HG02840 (cell line): Measurements from ENCODE around the gene TMEM26.
A peak's percentile ranks its signal among the peaks of the same experiment; 100 is the strongest.
"Not testable (repeated sequence)": the region's sequence is repeated elsewhere in the genome, so short reads cannot be mapped to it uniquely, and the experiment has no call there.

Experiments used
- ATAC-seq: cut with Tn5 transposase; IDR thresholded peaks from one replicate; pipeline ENCODE4 v1.9.1; 2021; ENCODE audit warnings: mild to moderate bottlenecking, moderate library complexity, moderate number of reproducible peaks; ENCODE audit not compliant: unreplicated experiment, low FRiP score

Gene TMEM26

DNA sequence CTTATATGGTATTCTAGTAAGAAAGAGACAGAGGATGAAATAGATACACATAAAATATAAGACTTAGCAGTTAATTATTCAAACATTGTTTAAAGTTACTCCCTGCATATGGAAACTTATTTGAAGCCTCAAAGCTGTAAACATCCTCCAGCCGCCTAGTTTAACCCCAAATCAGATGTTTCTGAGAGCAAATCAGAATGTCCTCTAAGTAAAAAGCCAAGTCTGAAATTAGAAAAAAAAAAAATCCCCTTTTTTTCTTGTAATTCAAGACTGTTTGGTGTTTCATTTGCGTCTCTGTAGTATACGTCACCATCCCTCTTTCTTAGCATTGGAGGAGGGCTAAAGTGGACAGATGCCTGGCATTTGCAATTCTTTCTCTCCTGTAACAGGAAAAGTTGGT lies 46.4 kb downstream of the TMEM26 start:
- no peak for ATAC-seq

DNA sequence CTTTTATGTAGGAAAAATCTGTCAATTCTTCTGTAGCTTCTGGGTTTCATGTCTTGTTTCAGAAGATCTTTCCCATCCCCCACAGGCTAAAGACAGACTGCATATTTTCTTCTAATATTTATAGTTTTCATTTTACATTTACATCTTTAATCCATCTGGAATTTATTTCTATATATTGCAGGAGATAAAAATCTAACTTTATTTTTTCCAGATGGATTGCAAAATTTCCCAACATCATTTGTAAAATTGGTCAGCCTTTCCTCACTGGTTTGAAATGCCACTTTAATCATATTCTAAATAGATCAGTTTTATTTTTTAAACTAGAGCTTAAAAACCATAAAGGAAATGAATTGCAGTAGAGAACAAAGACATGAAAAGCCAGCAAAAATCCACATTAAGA lies 46.9 kb downstream of the TMEM26 start:
- no peak for ATAC-seq

DNA sequence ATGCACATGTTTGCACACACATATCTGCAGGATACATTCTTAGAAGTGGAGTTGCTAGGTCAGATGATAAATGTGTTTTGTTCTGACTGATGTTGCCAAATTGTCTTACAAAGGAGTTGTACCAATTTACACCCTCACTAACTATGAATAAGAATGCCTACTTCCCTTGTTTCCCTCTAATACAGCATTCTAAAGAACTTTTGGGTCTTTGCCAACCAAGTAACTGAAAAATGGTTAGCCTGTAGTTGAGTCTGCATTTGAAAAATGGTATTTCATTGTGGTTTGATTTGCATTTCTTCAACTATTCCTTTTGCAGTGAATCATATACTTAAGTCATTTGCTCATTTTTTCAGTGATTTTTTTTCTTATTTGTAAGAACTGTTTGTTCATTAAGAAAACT lies 48.4 kb downstream of the TMEM26 start:
- no peak for ATAC-seq

DNA sequence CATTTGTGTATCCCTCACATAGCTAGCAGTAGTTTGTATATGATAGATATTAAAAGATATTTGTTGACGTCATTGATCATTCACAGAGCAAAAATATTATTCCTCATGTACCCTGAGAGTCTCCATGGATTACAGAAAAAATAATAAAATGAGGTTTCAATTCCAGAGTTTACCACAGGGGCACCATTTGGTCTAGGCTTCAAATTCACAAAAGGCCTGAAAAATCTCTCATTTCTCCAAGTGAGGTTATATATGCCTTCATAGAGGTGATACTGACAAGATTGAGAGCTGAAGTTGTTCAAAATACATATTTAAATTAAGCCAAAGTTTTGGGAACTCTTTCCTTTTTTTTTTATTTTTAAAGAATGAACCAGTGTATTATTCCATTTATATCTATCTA lies 52.7 kb downstream of the TMEM26 start:
- ATAC-seq, result no peak

DNA sequence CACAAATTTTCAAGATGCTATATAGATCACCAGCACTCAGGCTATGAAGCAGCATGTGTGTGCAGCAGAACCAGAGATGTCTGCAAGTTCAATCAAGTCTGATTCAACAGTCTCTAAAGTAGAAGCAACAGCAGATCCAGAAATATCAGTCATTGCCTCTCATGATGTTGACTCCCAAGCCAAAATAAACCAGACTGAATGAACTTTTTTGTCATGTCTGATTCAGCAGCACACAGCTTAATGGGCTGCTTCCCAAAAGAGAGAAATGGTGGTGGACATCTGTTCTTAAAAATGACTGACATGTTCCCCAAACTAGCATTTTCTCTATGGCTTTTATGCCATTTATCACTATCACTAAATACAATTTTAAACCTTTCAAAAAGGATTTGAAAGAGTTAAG lies 53.8 kb downstream of the TMEM26 start:
- ATAC-seq, result no peak

DNA sequence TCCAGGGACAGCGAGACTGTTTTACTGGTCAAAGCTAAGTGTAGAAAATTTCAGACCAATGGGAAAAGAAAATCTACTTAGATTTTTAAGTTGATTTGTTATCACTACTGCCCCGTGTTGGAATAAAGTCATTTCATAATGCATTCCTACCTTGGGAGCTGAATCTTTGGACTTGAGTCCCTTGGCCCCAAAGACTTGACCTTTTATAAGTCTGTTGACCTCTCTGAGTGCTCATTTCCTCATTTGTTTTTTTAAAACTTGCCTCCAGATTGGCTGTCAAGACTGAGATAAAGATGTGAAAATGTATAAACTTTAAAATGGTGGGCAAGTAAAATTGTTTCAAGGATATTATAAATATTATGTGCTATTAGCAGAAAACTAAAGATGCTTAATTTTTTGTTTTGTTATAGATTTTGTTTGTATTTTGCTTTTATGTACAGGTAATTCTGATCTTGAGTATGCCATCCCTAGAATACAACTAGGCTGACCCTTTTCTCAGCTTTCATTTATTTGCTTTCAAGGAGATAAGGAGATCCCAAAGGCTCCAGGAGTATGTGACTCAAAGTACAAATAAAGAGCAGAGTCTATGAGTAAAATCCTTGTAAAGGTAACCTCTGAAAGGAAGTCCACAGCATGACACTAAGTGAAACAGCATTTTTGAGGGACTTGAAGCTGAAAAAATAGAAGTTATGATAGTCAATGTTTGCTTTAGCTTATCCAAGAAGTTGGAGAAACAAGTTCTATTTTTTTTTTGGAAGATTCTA lies 54.6 kb downstream of the TMEM26 start:
- no peak for ATAC-seq

DNA sequence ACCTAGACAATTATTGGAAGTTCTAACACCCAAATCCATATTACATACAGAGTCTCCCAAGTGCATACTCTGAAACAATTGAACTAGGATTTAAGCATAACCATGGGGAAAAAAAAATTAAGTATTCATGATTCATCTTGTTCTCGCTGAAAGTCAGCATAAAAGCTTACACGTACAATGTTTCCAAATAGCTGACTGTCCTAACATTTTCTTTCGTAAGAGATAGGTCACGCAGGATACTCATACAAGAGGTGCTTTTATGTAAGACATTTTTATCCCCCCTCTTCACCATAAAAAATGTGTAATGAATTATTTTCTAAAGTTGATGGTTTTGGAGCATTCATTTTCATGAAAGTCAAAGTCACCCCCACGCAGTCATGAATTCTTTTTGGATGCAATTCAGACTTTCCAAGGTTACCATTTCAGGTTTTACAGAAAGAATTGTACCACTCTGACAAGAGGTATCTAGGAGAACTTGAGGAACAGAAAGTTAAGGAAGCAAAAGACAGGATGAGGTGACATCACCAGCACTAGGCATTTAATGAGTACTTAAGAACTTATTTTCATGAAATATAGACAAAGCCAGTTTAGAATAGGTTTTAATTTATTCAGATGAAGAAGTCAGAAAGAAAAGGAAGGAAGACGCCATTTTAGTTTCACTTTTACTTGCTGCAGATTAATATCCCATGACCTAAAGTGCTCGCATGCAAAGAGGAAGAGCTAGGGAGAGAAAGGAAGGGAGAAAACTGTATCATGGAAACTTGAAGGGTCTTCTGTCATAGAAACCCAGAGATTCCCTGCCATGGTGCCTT lies 55.8 kb downstream of the TMEM26 start:
- peak; percentile 59 for ATAC-seq

DNA sequence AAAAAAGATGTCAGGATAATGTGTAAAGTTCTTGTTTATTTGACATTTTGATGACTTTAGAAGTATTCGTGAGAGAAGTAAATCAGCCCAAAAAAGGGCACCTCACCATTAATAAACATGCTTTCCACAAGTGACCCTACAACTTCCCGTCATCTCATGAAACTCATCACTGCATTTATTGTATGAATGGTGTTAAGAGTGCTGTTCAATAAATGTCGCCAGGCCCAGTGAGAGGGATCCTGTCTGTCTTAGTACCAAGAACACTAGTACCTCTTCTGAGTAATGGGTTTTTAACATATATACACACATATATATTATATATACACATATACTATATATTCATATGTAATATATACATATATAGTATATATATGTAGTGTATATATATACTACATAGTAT lies 61.9 kb downstream of the TMEM26 start:
- peak; percentile 46 for ATAC-seq

DNA sequence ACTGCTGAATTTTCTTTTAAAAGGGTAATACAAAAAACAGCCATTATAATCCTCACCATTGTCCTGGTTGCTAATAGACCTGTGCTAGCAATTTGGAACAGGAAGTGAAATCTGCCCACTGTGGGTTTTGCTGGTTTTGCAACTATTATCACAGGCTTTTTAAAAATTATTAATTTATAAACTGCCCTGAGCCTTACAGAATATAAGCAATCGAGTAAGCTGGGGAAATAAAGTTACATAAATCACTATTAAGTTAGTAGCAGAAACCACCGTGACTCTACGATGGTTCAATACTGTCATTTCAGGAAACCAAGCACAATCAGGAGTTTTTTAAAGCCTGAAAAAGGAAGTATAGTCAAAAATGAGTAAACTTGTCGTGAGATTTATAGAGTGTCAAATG lies 62.3 kb downstream of the TMEM26 start:
- ATAC-seq, result peak; percentile 73

DNA sequence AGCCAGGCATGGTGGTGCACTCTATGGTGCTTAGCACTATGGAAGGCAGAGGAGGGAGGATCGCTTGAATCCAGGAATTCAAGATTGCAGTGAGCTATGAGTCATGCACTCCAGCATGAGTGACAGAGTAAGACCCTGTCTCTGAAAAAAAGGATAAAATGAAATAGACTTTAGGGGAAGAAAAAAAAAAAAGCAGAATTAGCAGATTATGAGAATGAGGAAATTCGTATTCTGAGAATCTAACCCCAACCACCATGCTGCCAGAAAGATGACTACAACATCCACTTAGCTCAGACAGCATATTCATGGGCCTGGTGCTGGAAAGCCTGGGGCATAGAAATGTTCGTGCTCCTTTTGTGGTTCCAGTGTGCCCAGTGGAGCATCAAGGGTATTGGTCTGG lies 63.3 kb downstream of the TMEM26 start:
- no peak for ATAC-seq

DNA sequence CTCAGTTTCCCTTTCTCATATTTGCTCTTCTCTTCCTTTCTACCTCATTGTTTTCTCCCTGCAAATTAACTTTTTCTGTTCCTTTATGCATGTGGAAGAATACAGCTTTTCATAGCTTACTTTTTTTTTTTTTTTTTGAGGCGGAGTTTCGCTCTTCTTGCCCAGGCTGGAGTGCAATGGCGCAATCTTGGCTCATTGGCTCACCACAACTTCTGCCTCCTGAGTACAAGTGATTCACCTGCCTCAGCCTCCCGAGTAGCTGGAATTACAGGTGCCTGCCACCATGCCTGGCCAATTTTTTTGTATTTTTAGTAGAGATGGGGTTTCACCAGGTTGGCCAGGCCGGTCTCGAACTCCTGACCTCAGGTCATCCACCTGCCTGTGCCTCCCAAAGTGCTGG lies 64.2 kb downstream of the TMEM26 start:
- not testable (repeated sequence) for ATAC-seq

DNA sequence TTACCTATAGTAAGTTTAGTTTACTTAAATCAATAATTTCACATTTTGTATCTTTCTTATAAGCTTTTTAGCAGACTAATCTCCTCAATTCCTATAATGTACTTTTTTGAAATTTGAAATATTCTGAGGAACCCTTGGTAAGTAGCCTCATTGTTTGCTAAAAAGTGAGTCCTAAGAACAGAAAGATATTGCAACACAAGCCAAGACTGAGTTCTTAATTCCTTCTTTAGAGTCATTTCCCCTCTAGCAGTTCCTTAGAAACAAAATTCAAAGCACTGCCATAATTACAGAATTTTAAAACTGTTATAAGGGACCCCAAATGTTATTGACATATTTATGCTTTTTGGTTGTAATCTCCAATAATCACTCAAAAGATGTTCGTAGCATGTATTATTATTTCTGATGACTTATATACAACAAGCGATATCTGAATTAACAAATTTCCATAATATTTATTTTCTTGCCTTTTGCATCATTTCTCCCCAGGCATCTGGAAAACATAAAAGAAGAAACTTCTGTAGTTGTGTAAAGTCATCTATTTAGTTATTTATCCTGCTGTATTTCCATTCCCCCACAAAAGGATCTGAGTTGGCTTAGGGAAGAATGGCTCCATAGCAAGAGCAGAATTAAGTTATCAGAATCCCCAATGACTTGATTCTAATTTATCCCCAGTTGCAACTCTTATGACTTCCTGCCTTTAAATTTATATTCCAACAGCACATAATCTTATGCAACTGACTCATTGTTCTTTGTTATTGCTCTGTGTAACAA lies 67.8 kb downstream of the TMEM26 start:
- ATAC-seq, result no peak

DNA sequence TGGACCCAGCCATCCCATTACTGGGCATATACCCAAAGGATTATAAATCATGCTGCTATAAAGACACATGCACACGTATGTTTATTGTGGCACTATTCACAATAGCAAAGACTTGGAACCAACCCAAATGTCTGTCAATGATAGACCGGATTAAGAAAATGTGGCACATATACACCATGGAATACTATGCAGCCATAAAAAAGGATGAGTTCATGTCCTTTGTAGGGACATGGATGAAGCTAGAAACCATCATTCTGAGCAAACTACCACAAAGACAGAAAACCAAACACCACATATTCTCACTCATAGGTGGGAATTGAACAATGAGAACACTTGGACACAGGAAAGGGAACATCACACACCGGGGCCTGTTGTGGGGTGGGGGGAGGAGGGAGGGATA lies 72.0 kb downstream of the TMEM26 start:
- not testable (repeated sequence) for ATAC-seq

DNA sequence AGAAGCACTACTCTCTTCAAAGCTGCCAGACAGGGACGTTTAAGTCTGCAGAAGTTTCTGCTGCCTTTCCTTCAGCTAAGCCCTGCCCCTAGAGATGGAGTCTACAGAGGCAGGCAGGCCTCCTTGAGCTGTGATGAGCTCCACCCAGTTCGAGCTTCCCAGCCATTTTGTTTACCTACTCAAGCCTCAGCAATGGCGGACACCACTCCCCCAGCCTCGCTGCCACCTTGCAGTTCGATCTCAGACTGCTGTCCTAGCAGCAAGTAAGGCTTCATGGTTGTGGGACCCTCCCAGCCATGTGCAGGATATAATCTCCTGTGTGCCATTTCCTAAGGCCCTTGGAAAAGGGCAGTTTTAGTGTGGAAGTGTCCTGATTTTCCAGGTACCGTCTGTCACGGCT lies 74.3 kb downstream of the TMEM26 start:
- ATAC-seq, result no peak

DNA sequence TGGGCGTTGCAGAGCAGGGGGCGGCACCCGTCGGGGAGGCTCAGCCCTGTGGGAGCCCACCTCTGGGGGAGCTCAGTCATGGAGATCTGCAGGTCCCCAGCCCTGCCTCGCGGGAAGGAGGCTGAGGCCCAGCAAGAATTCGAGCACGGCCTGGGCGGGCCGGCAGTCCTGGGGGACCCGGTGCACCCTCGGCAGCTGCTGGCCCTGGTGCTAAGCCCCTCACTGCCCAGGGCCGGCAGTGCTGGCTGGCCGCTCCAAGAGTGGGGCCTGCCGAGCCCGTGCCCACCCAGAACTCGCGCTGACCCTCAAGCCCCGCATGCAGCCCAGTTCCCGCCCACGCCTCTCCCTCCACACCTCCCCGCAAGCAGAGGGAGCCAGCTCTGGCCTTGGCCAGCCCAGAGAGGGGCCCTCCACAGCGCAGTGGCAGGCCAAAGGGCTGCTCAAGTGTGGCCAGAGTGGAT lies 76.2 kb downstream of the TMEM26 start:
- no peak for ATAC-seq

DNA sequence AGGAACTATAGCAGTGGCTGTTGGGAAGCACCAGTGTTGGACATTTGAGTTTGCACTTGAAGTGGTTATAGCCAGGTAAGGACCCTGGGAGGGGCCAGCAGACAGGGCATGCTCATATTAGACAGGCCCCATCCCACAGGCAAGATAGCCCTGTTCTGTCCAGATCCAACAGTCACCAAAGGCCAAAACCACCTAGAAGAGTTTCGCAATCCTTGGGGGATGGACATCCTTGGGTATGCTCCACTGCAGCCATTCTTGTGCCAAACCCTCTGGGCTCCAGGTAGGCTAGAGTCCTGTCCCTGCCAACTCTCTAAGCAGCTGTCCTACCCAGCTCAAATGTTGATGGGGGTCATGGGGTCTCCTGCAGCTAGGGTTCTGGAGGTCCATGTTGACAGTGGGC lies 76.8 kb downstream of the TMEM26 start:
- no peak for ATAC-seq

DNA sequence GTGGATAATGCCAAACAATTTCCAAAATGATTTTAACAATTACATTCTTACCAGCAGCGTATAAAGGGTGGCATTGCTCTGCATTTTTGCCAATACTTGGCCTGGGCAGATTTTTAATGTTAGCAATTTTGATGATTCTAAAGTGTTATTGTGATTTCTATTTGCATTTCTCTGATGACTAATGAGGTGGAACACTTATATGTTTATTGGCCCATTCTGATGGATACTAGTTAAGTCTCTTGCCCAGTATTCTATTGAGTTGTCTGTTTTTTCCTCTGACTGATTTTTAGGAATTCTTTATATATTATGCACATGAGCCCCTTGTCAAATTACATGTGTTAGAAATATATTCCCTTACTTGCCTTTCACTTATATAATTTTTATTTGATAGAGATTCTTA lies 86.8 kb downstream of the TMEM26 start:
- ATAC-seq, result no peak

DNA sequence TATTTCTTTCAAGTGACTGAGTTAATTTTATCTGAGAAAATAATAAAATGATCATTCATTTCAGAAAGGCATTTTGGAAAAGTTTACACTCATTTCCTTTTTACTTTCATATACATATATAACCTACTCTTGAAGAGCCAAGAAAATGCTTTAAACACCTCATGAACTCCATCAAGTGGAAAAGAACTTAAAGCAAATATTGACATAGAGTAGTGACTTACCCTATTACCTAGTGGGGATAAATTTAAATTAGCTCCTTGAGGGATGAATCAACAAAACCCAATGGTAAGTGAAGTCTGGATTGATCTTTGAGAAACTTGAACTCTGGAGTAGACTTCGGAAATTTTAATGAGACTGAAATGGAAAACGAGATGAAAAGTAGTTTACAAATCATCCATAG lies 88.6 kb downstream of the TMEM26 start:
- ATAC-seq, result no peak

DNA sequence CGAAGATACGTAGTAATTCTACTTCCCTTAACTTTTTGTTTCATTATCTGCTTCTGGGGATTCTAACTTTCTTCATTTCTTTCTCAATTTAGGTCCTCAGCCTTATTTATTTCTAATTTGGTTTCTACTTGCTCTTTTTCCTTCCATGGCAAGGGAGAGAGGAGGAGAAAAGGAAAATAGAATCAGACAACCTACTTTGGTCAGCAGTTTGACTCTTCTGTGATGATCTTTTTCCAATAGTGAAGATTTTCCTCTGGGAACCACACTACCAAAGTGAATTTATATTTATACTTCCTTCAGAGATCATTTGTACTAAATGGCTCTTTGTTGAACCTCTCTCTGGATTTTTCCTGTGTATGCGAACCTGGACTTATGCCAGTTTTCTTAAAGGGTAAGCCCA lies 90.2 kb downstream of the TMEM26 start:
- ATAC-seq, result no peak

DNA sequence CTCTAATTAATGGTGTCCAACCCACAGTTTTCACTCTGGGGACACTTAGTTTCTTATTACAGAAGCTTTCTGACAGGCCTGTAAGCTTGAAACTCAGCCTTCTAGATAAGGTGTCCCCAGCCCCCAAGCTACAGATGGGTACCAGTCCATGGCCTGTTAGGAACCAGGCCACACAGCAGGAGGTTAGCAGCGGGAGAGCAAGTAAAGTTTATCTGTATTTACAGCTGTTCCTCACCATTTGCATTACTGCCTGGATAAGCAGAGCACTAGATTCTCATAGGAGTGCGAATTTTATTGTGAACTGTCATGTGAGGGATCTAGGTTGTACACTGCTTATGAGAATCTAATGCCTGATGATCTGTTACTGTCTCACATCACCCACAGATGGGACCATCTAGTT lies 93.7 kb downstream of the TMEM26 start:
- no peak for ATAC-seq

DNA sequence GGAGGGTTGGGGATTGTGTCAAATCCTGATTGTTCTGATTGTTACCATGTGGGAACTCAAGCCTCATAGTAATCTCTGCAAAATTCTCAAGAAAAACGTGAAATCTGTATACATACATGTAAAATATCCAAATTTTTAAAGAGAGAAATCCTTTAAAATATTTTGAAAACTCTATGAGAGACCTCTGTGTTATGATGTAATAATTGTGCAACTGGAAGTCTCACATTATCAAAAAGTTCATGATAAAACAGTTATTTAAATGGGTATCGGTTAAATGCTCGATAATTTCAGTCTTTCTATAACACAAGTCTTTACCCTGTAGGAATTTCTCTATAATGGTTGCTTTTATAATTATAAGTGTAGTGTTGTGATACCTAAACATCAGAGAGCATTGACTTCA lies 95.5 kb downstream of the TMEM26 start:
- ATAC-seq, result no peak
